Measurements from ENCODE around the gene MLC1.
"Not testable (repeated sequence)": the region's sequence is repeated elsewhere in the genome, so short reads cannot be mapped to it uniquely, and the experiment has no call there.

Gene MLC1

DNA sequence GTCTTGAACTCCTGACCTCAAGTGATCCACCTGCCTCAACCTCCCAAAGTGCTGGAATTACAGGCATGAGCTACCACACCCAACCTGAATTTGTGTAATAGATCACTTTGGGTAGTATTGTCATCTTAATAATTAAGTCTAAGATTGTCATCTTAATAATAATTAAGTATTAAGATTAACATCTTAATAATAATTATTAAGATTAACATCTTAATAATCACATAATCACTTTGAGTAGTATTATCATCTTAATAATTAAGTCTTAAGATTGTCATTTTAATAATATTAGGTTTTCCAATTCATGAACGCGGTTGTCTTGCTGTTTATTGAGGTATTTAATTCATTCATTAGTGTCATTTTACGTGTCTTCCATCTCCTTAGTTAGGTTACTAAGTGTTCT is 12.8 kb upstream of the MLC1 start:
- Histone ChIP-seq H3K4me1 (ENCODE audit: control insufficient read depth, insufficient read depth, low read length) (no peaks in the 10 kb centered on the region), H3K36me3 (ENCODE audit: control insufficient read depth, insufficient read depth, low read length, severe bottlenecking) (no peaks in the 10 kb centered on the region), H3K4me3 (ENCODE audit: low read length) (no peak overlapping the region), H3K9ac (ENCODE audit: low read length) (no peak overlapping the region), H3K27me3 (replicated peaks; ENCODE audit: control insufficient read depth, insufficient read depth, low read length) (peaks cover 45% of the 10 kb centered on the region), H3K9me3 (ENCODE audit: control insufficient read depth, low read length) (no peaks in the 10 kb centered on the region)
- no peak for DNase-seq (ENCODE audit: low read depth)

DNA sequence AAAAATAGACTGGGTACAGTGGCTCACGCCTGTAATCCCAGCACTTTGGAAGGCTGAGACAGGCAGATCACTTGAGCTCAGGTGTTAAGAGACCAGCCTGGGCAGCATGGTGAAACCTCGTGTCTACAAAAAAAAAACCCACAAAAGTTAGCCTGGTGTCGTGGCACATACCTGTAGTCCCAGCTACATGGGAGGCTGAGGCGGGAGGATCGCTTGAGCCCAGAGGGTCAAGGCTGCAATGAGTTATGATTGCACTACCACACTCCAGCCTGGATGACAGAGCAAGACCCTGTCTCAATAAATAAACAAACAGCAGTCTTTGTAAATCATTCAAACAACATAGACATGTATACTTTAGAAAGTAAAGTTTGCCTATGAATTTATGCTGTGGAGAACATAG is 7.1 kb upstream of the MLC1 start:
- no peak overlapping the region for H3K9ac ChIP-seq (ENCODE audit: low read length)

DNA sequence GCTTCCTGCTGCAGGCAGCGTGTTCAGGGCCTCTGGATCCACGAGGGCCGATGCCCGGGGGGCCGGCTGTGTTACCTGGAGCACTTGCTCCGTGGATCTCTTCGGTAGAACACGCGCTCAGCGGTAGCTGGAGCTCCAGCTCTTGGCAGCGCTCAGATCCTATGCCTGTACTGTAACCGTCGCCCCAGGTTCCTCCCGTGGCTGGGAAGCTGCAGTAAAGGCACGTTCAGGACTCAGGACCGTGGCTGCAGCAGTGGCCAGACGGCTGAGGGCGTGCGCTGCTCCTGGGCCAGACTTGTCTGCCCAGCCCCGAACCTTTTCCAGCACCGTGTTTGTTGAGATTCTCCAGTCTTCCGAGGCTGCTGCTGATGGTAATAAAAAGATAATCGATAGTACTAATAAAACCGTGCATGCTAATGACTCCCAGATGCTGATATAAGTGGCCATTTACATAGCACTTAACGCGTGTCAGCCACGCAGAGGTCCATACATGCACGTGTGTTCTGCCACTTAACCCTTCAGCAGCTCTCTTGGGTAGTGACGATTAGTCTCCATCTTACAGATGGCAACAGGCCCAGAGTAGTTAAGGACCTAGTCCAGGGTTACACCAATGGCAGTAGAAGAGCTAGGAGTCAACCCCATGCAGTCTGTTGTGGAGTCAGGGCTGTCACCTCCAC is 6.0 kb upstream of the MLC1 start:
- Histone ChIP-seq H3K4me3 (ENCODE audit: low read length) (no peak overlapping the region), H3K36me3 (ENCODE audit: control insufficient read depth, insufficient read depth, low read length, severe bottlenecking) (no peaks in the 10 kb centered on the region), H3K9ac (ENCODE audit: low read length) (no peak overlapping the region), H3K4me1 (ENCODE audit: control insufficient read depth, insufficient read depth, low read length) (peaks cover 8% of the 10 kb centered on the region), H3K27me3 (replicated peaks; ENCODE audit: control insufficient read depth, insufficient read depth, low read length) (peaks cover 38% of the 10 kb centered on the region), H3K9me3 (ENCODE audit: control insufficient read depth, low read length) (no peaks in the 10 kb centered on the region)
- no peak for DNase-seq (ENCODE audit: low read depth)

More for the DNA sequence above, 7.1 kb upstream of the MLC1 start:
- Histone ChIP-seq H3K4me1 (ENCODE audit: control insufficient read depth, insufficient read depth, low read length) (peaks cover 1% of the 10 kb centered on the region), H3K9me3 (ENCODE audit: control insufficient read depth, low read length) (no peaks in the 10 kb centered on the region), H3K4me3 (ENCODE audit: low read length) (no peak overlapping the region), H3K36me3 (ENCODE audit: control insufficient read depth, insufficient read depth, low read length, severe bottlenecking) (no peaks in the 10 kb centered on the region), H3K27me3 (replicated peaks; ENCODE audit: control insufficient read depth, insufficient read depth, low read length) (peaks cover 44% of the 10 kb centered on the region)
- DNase-seq (ENCODE audit: low read depth): no peak

DNA sequence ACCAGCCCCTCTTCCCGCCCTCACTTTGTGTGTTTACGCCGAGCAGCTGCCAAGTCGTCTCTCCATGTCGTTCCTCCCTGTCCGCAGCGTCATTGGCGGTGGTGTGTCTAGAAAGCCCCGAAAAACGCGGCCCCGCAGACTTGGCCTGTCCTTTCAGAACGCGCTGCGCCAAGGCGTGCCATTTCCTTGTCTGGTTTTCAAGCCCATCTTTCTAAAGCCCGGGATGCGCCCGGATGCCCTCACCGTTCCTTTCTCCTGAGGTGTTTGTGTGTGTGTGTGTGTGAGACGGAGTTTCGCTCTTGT is 5.1 kb upstream of the MLC1 start:
- DNase-seq (ENCODE audit: low read depth): no peak
- H3K4me1 ChIP-seq (ENCODE audit: control insufficient read depth, insufficient read depth, low read length): peaks cover 8% of the 10 kb centered on the region

DNA sequence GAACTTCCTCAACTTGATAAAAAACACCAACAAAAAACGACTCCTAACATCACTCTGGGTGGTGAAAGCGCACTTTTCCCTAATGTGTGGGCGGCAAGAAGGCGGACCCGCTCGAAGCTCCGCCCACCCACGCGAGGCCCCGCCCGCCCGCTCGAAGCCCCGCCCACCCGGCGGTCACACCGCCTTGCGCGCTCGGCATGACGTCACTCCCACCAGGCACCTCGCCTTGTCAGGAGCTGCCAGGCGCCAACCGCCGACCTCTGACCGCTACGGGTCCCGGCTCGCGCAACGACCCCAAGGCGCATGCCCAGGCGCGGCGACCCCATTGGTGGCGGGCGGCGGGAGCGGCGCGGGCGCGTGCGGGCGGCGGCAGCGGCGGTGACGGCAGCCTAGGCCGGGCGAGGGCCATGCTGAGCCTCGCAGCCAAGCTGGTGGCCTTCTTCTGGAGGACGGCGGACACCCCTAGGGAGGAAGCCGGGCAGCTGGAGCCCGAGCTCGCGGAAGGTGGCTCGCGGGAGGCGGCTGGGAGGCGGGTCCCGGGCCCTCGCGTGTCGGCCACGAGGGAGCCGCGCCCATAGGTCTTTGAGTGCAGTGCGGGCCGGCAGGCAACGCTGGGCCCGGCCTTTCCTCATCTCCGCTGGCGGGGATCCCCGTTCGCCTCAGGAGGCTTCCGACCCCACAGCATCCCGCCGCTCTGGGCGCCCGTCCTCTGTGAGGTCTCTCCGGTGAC is 4.6 kb upstream of the MLC1 start, which contains the start of gene MOV10L1:
Gene MOV10L1 (plus strand): TSS at position 325 of the 730 bp plus-strand sequence. CDS start 83 bp downstream, at position 408.
- Histone ChIP-seq H3K4me1 (ENCODE audit: control insufficient read depth, insufficient read depth, low read length) (peaks cover 8% of the 10 kb centered on the region), H3K27me3 (replicated peaks; ENCODE audit: control insufficient read depth, insufficient read depth, low read length) (peaks cover 33% of the 10 kb centered on the region), H3K36me3 (ENCODE audit: control insufficient read depth, insufficient read depth, low read length, severe bottlenecking) (no peaks in the 10 kb centered on the region), H3K4me3 (ENCODE audit: low read length) (no peak within 1 kb of the TSS), H3K9ac (ENCODE audit: low read length) (no peak within 1 kb of the TSS), H3K9me3 (ENCODE audit: control insufficient read depth, low read length) (no peaks in the 10 kb centered on the region)
- DNase-seq (ENCODE audit: low read depth): peak; percentile 8

More for the DNA sequence above, 5.1 kb upstream of the MLC1 start:
- no peak overlapping the region for H3K4me3 ChIP-seq (ENCODE audit: low read length)
- peaks cover 30% of the 10 kb centered on the region for H3K27me3 ChIP-seq (replicated peaks; ENCODE audit: control insufficient read depth, insufficient read depth, low read length)
- H3K36me3 ChIP-seq (ENCODE audit: control insufficient read depth, insufficient read depth, low read length, severe bottlenecking): no peaks in the 10 kb centered on the region
- H3K9me3 ChIP-seq (ENCODE audit: control insufficient read depth, low read length): no peaks in the 10 kb centered on the region
- H3K9ac ChIP-seq (ENCODE audit: low read length): no peak overlapping the region

DNA sequence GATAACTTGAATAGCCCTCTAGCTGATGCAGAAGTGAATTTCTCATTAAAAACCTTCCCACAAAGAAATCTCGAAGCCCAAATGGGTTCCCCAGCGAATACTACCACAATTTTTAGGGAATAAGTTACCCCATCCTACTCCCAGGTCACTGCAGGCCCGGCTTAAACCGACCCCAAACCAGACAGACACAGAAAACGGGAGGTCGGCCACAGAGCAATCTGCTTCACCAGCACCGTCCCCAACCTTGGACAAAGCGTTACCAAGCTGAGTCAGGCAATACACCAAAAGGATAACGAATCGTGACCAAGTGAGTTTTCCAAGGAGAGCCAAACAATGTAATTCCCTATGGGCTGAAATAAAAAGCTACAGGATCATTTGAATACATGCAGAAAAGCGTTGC is 4.0 kb upstream of the MLC1 start:
- no peaks in the 10 kb centered on the region for H3K9me3 ChIP-seq (ENCODE audit: control insufficient read depth, low read length)
- no peak for DNase-seq (ENCODE audit: low read depth)
- H3K9ac ChIP-seq (ENCODE audit: low read length): no peak overlapping the region
- H3K4me1 ChIP-seq (ENCODE audit: control insufficient read depth, insufficient read depth, low read length): peaks cover 8% of the 10 kb centered on the region
- H3K27me3 ChIP-seq (replicated peaks; ENCODE audit: control insufficient read depth, insufficient read depth, low read length): peaks cover 39% of the 10 kb centered on the region
- H3K36me3 ChIP-seq (ENCODE audit: control insufficient read depth, insufficient read depth, low read length, severe bottlenecking): no peaks in the 10 kb centered on the region
- H3K4me3 ChIP-seq (ENCODE audit: low read length): no peak overlapping the region

DNA sequence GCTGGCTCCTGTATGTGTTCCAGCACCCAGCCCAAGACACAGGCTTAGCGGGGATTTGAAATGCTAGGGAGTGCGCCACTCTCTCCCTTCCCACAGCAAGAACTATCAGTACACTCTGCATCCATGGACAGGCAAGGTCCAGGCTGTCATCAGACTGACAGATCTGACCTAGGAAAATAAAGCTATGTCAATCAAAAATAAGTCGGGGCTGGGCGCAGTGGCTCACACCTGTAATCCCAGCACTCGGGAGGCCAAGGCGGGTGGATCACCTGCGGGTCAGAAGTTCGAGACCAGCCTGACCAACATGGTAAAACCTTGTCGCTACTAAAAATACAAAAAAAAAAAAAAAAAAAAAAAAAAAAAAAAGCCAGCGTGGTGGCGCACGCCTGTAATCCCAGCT is 2.9 kb upstream of the MLC1 start:
- Histone ChIP-seq H3K4me1 (ENCODE audit: control insufficient read depth, insufficient read depth, low read length) (peaks cover 8% of the 10 kb centered on the region), H3K9me3 (ENCODE audit: control insufficient read depth, low read length) (no peaks in the 10 kb centered on the region), H3K4me3 (ENCODE audit: low read length) (no peak overlapping the region), H3K36me3 (ENCODE audit: control insufficient read depth, insufficient read depth, low read length, severe bottlenecking) (no peaks in the 10 kb centered on the region), H3K27me3 (replicated peaks; ENCODE audit: control insufficient read depth, insufficient read depth, low read length) (peaks cover 41% of the 10 kb centered on the region), H3K9ac (ENCODE audit: low read length) (no peak overlapping the region)
- no peak for DNase-seq (ENCODE audit: low read depth)

DNA sequence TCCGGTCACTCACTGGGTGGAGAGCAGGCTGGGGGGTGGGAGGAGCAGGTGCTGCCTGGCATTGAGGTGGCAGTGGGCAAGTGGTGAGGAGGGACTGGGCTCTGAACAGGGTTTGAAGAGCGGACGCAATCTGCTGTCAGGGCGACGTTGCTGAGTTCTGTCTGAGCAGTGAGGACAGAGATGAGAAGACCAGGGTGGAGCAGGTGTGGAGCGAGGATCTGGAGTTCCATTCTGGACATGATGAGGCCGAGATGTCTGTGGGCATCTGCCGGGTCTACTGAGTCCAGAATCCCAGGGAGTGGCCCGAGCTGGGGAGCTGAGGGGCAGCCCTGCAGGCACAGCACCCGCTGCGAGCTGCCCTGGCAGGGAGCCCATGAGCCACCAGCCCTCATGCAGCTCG is 2.4 kb upstream of the MLC1 start:
- Histone ChIP-seq H3K36me3 (ENCODE audit: control insufficient read depth, insufficient read depth, low read length, severe bottlenecking) (no peaks in the 10 kb centered on the region), H3K4me3 (ENCODE audit: low read length) (no peak overlapping the region), H3K9ac (ENCODE audit: low read length) (no peak overlapping the region), H3K4me1 (ENCODE audit: control insufficient read depth, insufficient read depth, low read length) (peaks cover 8% of the 10 kb centered on the region), H3K27me3 (replicated peaks; ENCODE audit: control insufficient read depth, insufficient read depth, low read length) (peaks cover 45% of the 10 kb centered on the region), H3K9me3 (ENCODE audit: control insufficient read depth, low read length) (no peaks in the 10 kb centered on the region)
- no peak for DNase-seq (ENCODE audit: low read depth)

DNA sequence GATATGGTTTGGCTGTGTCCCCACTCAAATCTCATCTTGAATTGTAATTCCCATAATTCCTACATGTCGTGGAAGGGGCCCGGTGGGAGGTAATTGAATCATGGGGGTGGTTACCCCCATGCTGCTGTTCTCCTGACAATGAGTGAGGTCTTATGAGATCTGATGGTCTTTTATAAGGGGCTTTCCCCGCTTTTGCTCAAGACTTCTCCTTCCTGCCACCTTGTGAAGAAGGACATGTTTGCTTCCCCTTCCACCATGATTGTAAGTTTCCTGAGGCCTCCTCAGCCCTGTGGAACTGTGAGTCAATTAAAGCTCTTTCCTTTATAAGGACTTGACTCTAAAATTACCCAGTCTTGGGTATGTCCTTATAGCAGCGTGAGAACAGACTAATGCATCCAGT is 1.7 kb upstream of the MLC1 start:
- not testable (repeated sequence) for DNase-seq (ENCODE audit: low read depth); H3K9me3 ChIP-seq (ENCODE audit: control insufficient read depth, low read length)
- peaks cover 49% of the 10 kb centered on the region for H3K27me3 ChIP-seq (replicated peaks; ENCODE audit: control insufficient read depth, insufficient read depth, low read length)

DNA sequence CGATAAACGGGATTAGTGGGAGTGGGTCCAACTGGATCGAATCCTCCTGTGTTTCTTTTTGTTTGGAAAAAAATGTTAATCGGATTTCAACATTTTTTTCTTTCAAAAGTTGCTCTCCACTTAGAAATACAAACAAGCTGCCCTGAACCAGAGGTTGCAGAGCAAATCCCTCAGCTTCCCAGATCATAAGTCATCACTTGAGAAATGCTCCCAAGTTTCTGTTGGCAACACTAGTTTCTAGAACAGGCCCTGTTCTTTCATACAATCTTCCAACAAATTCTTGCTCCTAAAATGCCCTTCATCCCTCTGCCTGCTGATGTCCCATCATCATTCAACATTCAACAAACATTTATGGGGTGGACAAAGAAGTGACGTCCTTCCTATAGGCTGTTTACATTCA is 1.3 kb upstream of the MLC1 start:
- H3K27me3 ChIP-seq (replicated peaks; ENCODE audit: control insufficient read depth, insufficient read depth, low read length): peaks cover 49% of the 10 kb centered on the region
- H3K9me3 ChIP-seq (ENCODE audit: control insufficient read depth, low read length): no peaks in the 10 kb centered on the region
- H3K36me3 ChIP-seq (ENCODE audit: control insufficient read depth, insufficient read depth, low read length, severe bottlenecking): no peaks in the 10 kb centered on the region
- no peak overlapping the region for H3K9ac ChIP-seq (ENCODE audit: low read length)
- H3K4me1 ChIP-seq (ENCODE audit: control insufficient read depth, insufficient read depth, low read length): peaks cover 8% of the 10 kb centered on the region
- no peak overlapping the region for H3K4me3 ChIP-seq (ENCODE audit: low read length)
- DNase-seq (ENCODE audit: low read depth): peak; percentile 71

More for the DNA sequence above, 1.7 kb upstream of the MLC1 start:
- H3K4me3 ChIP-seq (ENCODE audit: low read length); H3K9ac ChIP-seq (ENCODE audit: low read length); H3K36me3 ChIP-seq (ENCODE audit: control insufficient read depth, insufficient read depth, low read length, severe bottlenecking); H3K4me1 ChIP-seq (ENCODE audit: control insufficient read depth, insufficient read depth, low read length): not testable (repeated sequence)

DNA sequence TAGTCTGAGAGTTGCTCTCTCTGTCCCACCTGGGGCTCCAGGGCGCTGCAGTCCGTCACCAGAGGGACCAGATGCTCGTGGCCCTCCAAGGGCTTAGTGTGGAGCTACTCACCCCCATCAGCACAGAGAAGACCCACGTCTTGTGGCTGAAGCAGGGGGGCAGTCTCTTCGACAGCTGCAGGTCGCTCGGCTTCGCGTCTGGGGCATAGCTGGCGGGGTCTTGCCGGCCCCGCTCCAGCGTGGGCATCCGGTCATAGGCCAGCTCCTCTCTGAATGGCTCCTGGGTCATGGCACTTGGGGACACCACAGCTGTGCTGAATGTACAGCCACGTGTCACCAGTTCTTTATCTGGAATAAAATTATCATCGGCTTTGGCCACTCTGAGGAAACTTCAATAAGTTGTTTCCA is 608 bp downstream of the MLC1 start:
- Histone ChIP-seq H3K9me3 (ENCODE audit: control insufficient read depth, low read length) (no peaks in the 10 kb centered on the region), H3K4me3 (ENCODE audit: low read length) (no peak overlapping the region), H3K4me1 (ENCODE audit: control insufficient read depth, insufficient read depth, low read length) (peaks cover 8% of the 10 kb centered on the region), H3K27me3 (replicated peaks; ENCODE audit: control insufficient read depth, insufficient read depth, low read length) (peaks cover 48% of the 10 kb centered on the region), H3K36me3 (ENCODE audit: control insufficient read depth, insufficient read depth, low read length, severe bottlenecking) (no peaks in the 10 kb centered on the region), H3K9ac (ENCODE audit: low read length) (no peak overlapping the region)
- no peak for DNase-seq (ENCODE audit: low read depth)
